Measurements from ENCODE around the gene DTX2.
"Not testable (repeated sequence)": the region's sequence is repeated elsewhere in the genome, so short reads cannot be mapped to it uniquely, and the experiment has no call there.

GRCh38 chr7:76421097-76421496 lies 40.4 kb upstream of the DTX2 start:
- not testable (repeated sequence) for TF ChIP-seq CREB1 (IDR thresholded peaks at IDR 0.05; ENCODE audit: low read depth); RAD21 (IDR thresholded peaks at IDR 0.05; ENCODE audit: low read depth); CEBPB (IDR thresholded peaks at IDR 0.05); TAF1 (IDR thresholded peaks at IDR 0.05; ENCODE audit: low read depth); REST (IDR thresholded peaks at IDR 0.05; ENCODE audit: low read depth)
- TF ChIP-seq MAX (IDR thresholded peaks at IDR 0.05), result peak; percentile 50; the same call in 1 of the 2 replicates
